HG03025 (cell line): ENCODE results near the gene PLBD2.
"Not testable (repeated sequence)": the region's sequence is repeated elsewhere in the genome, so short reads cannot be mapped to it uniquely, and the experiment has no call there.

Experiments used
- ATAC-seq: cut with Tn5 transposase; IDR thresholded peaks from one replicate; pipeline ENCODE4 v1.9.1; 2021; ENCODE audit warnings: mild to moderate bottlenecking, moderate library complexity; ENCODE audit not compliant: unreplicated experiment, low FRiP score

PLBD2 gene

DNA sequence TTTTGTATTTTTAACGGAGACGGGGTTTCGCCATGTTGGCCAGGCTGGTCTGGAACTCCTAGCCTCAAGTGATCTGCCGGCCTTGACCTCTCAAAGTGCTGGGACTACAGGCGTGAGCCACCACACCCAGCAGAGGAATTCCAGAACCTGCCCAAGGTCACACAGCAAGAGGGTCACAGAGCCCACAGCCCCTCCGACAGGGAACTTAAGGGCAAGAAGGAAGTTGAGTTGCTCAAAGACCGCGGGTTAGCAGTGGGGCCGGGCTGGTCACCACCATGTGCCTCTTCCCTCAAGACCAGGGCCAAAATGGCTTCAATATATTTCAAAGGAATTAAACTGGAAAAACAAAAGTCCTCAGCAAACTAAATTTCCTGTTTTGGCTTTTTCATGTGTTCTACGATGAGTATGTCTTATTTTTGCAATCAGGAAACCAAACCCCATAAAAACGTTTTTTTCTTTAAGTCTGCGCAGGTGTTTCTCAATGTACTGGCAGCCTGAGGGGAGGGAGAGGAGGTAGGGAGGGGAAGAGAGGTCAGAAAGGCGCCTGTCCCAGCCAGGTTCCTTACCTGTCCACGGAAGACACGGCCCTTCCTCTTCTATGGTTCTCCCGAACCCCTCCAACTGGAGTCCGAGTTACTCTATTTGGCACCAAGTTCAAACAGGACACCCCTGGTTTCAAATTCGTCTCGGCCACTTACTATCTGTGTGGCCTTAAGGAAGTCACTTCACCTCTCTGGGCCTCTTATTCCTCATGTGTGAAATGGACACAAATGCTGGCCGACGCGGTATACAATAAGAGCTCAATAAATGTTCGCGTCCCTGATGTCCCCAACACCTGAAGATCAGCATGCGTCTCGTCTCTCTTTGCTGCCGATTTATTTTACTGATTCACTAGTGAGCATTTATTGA lies 24.3 kb upstream of the PLBD2 start:
- ATAC-seq = peak; percentile 14

GRCh38 chr12:113334786-113335539 lies 23.4 kb upstream of the PLBD2 start, which contains the start of gene SLC8B1:
Gene SLC8B1, minus strand, starts transcription at chr12:113335109. Its CDS starts 2,231 bp downstream, at chr12:113332878.
- ATAC-seq = peak; percentile 85

DNA sequence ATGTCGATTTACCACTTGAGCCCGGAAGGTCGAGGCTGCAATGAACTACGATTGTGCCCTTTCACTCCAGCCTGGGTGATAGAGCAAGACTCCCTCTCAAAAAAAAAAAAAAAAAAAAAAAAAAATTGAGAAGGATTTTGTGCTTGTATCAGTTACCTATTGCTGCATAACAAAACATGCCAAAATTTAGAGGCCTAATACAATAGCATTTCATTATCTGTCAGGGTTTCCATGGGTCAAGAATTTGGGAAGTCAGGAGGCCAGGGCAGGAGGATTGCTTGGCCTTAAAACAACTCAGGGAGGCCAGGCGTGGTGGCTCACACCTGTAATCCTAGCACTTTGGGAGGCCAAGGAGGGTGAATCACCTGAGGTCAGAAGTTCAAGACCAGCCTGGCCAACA lies 18.8 kb upstream of the PLBD2 start:
- ATAC-seq = no peak

DNA sequence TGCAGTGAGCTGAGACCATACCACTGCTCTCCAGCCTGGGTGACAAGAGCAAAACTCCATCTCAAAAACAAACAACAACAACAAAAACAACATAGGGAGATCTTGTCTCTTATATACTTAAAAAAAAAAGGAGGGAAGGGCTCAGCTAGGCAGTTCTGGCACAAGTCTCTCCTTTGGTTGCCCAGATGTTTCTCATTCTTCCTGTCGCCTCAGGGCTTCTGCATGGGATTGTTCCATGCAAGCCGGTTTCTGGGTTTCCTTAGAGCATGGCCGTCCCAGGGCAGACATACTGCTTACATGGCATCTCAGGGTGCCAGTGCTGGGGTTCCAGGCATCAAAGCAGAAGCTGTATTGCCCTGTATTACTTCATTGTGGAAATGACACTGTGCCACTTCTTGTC lies 18.3 kb upstream of the PLBD2 start:
- no peak for ATAC-seq

GRCh38 chr12:113341535-113341934 lies 16.9 kb upstream of the PLBD2 start:
- no peak for ATAC-seq

- no peak for ATAC-seq
Observed at GRCh38 chr12:113345318-113345717, 13.1 kb upstream of the PLBD2 start.

- no peak for ATAC-seq
Observed at GRCh38 chr12:113346353-113346752, 12.0 kb upstream of the PLBD2 start.

- ATAC-seq = no peak
Observed at GRCh38 chr12:113347107-113347506, 11.3 kb upstream of the PLBD2 start.

- no peak for ATAC-seq
Observed at GRCh38 chr12:113347892-113348291, 10.5 kb upstream of the PLBD2 start.

DNA sequence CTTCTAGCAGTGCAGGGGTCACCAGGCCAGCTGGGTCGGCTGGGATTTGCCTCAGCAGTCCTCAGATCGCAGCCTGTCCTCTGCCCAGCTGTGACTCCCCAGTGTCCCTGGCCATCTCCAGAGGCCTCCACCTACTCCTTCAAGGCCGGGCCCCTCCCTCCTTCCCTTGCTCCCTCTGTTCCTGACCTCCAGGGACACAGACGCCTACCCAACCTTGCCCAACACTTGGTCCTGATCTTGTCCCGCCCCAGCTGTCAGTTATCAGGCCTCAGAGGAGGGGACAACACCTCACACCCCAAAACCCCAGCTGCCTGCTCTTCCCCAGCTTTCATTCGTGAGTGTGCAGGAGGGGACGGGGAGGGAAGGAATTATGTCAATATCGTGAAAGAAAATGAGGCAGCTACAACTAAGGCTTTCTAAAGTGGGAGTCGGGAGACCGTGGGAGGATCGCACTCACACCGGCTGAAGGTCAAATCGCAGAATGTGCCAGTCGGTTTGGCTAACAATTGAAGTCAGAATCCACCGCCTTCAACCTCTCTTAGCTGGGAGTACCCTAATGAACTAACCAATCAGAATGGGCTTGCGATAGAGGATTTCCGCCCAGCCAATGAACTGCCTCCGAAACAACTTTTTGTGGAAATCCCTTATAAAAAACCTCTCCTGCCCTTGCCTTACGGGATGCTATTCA lies 9.4 kb upstream of the PLBD2 start:
- no peak for ATAC-seq

GRCh38 chr12:113351089-113351488 lies 7.3 kb upstream of the PLBD2 start:
- ATAC-seq = no peak

GRCh38 chr12:113354192-113354591 lies 4.2 kb upstream of the PLBD2 start:
- ATAC-seq = not testable (repeated sequence)

- no peak for ATAC-seq
Observed at GRCh38 chr12:113359133-113359938, 949 bp downstream of the PLBD2 start.

GRCh38 chr12:113359939-113360748 lies 1.8 kb downstream of the PLBD2 start:
- no peak for ATAC-seq

DNA sequence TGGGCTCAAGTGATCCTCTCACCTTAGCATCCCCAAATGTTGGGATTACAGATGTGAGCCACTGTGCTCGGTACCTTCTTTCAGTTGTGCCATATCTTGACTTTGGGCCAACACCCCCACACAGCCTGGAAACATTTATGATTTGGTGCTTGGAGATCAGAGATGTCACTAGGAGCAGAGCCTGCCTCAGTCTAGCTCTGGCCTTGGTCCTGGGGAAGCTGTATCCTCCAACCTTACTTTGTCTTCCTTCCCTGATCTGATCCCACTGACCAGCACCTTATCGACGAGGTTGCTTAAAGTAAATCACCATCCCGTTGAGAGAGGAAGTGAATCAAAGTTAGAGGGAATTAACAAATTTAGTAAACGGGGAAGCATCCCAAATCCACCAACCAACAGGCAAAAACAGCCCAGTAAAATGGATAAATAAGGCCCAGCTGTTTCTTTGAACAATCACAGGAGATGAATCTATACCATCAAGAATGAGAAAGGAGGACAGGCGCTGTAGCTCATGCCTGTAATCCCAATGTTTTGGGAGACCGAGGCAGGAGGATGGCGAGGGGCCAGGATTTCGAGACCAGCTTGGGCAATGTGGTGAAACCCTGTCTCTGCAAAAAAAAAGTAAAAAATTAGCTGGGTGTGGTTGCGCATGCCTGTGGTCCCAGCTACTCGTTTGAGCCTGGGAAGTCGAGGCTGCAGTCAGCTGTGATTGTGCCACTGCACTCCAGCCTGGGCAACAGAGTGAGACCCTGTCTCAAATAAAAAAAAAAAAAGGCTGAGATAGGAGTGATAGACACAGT lies 3.4 kb downstream of the PLBD2 start:
- no peak for ATAC-seq

- ATAC-seq = no peak
Observed at GRCh38 chr12:113364698-113365097, 6.3 kb downstream of the PLBD2 start.

DNA sequence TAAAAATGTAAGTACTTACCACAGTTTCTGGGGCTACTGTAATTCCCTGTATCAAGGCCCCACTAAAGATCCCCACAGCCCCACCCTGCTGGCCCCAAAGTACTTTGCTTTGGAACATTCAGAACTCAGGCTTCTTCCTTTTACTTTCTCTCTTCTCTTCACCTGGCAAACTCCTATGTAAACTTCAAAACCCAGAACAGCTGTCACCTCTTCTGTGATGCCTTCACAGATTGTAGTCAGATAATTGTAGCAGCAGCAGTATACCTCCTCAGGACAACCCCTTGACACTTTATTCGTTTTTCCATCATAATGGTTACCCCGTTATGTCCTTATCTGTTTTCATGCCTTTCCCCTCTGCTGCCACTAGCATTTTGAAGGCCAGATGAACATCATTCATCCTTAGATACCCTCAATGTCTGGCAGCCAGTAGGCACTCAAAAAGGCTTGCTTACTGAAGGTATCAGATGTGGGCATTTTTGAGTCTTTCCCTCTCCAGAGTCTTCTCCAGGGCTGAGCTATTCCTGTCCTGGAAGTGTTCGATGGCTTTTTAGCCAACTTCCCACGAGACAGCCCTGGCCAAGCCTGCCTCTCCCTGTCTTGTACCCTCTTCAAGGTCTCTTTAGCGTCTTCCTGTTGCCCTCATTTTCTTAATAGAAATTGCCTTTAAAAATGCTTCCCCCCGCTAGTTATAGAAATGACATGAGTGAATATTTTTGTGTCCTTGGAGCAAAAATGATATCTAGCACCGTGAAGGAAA lies 7.4 kb downstream of the PLBD2 start:
- ATAC-seq = no peak

GRCh38 chr12:113366827-113367226 lies 8.4 kb downstream of the PLBD2 start:
- no peak for ATAC-seq
